GM23338 (cell line): Measurements from ENCODE around the gene USP15. TPM values are rescaled to one million over a fixed set of nuclear protein-coding genes. Genes with fewer than 3 reads are reported as not detected.

Experiments used
- ATAC-seq: fragments of 200-7000 bp; cut with Tn5 transposase; 3 replicates; pipeline ENCODE4 v1.9.1; 2020
- DNase-seq: peaks from one replicate; pipeline ENCODE4 v3.0.0-alpha.2; 2015; ENCODE audit warnings: low spot score
- H2AFZ ChIP-seq: fragments of 200-600 bp; sonication (generic); 2 replicates; pipeline ENCODE4 v1.8.0; 2016; ENCODE audit warnings: antibody characterized with exemption, mild to moderate bottlenecking, moderate library complexity
- H3F3A ChIP-seq: fragments of 200-600 bp; sonication (generic); replicated peaks from 2 replicates; pipeline ENCODE4 v1.8.0; 2017; ENCODE audit warnings: antibody characterized with exemption, mixed run types, low read depth
- H3K27ac ChIP-seq: fragments of 200-600 bp; sonication (generic); 2 replicates; pipeline ENCODE4 v1.6.1; 2016; ENCODE audit warnings: low read depth
- H3K27me3 ChIP-seq: fragments of 200-600 bp; sonication (generic); 2 replicates; pipeline ENCODE4 v1.8.0; 2016; ENCODE audit warnings: mild to moderate bottlenecking, mixed run types, moderate library complexity; ENCODE audit not compliant: insufficient read depth
- H3K36me3 ChIP-seq: fragments of 200-600 bp; sonication (generic); 2 replicates; pipeline ENCODE4 v1.8.0; 2016; ENCODE audit warnings: mild to moderate bottlenecking; ENCODE audit not compliant: insufficient read depth
- H3K4me1 ChIP-seq: fragments of 200-600 bp; sonication (generic); 2 replicates; pipeline ENCODE4 v1.8.0; 2016; ENCODE audit warnings: mild to moderate bottlenecking, moderate library complexity; ENCODE audit not compliant: insufficient read depth
- H3K4me2 ChIP-seq: fragments of 200-600 bp; sonication (generic); 2 replicates; pipeline ENCODE4 v1.7.1; 2017; ENCODE audit warnings: mixed run types
- H3K4me3 ChIP-seq: fragments of 200-600 bp; sonication (generic); 2 replicates; pipeline ENCODE4 v1.6.1; 2016; ENCODE audit warnings: mixed run types
- H3K79me2 ChIP-seq: fragments of 200-600 bp; sonication (generic); replicated peaks from 2 replicates; pipeline ENCODE4 v1.8.0; 2017; ENCODE audit warnings: mild to moderate bottlenecking; ENCODE audit not compliant: insufficient read depth
- H3K9me2 ChIP-seq: fragments of 200-600 bp; sonication (generic); 2 replicates; pipeline ENCODE4 v1.8.0; 2017; ENCODE audit not compliant: insufficient read depth
- H4K20me1 ChIP-seq: fragments of 200-600 bp; sonication (generic); replicated peaks from 2 replicates; pipeline ENCODE4 v1.8.0; 2017; ENCODE audit warnings: mild to moderate bottlenecking; ENCODE audit not compliant: insufficient read depth
- H3K27ac Mint-ChIP-seq: 2 replicates; pipeline ENCODE4 v1.8.0; 2020; ENCODE audit warnings: inconsistent platforms, mild to moderate bottlenecking, moderate library complexity, mixed read lengths
- H3K27me3 Mint-ChIP-seq: 3 replicates; pipeline ENCODE4 v1.8.0; 2022; ENCODE audit warnings: low read depth, mild to moderate bottlenecking, moderate library complexity, mixed read lengths, inconsistent platforms; ENCODE audit not compliant: insufficient read depth, poor library complexity
- H3K36me3 Mint-ChIP-seq: 3 replicates; pipeline ENCODE4 v1.8.0; 2021; ENCODE audit warnings: low read depth, mild to moderate bottlenecking, inconsistent platforms, moderate library complexity, mixed read lengths
- H3K4me1 Mint-ChIP-seq: 3 replicates; pipeline ENCODE4 v1.8.0; 2020; ENCODE audit warnings: mild to moderate bottlenecking, inconsistent platforms, mixed read lengths
- H3K4me3 Mint-ChIP-seq: 3 replicates; pipeline ENCODE4 v1.8.0; 2021; ENCODE audit warnings: moderate library complexity, mild to moderate bottlenecking, inconsistent platforms, mixed read lengths
- H3K9me3 Mint-ChIP-seq: 3 replicates; pipeline ENCODE4 v1.8.0; 2020; ENCODE audit warnings: moderate library complexity, mild to moderate bottlenecking, inconsistent platforms, mixed read lengths
- ETS1 ChIP-seq: IDR thresholded peaks from 2 replicates; pipeline ENCODE4 v1.6.1; 2016; ENCODE audit warnings: antibody characterized with exemption
- EZH2 ChIP-seq: fragments of 200-600 bp; sonication (generic); IDR thresholded peaks from one replicate; pipeline ENCODE4 v1.8.0; 2017; ENCODE audit warnings: antibody characterized with exemption, mild to moderate bottlenecking, low read depth; ENCODE audit not compliant: unreplicated experiment
- EZH2phosphoT487 ChIP-seq: fragments of 200-600 bp; sonication (generic); IDR thresholded peaks from one replicate; pipeline ENCODE4 v1.8.1; 2018; ENCODE audit warnings: antibody characterized with exemption; ENCODE audit not compliant: unreplicated experiment
- JUNB ChIP-seq: IDR thresholded peaks from one replicate; pipeline ENCODE4 v1.6.1; 2016; ENCODE audit warnings: antibody characterized with exemption; ENCODE audit not compliant: unreplicated experiment
- NANOG ChIP-seq: IDR thresholded peaks from 2 replicates; pipeline ENCODE4 v1.6.1; 2016; ENCODE audit warnings: antibody characterized with exemption, borderline replicate concordance
- POLR2AphosphoS5 ChIP-seq: IDR thresholded peaks from 2 replicates; pipeline ENCODE4 v1.6.1; 2016; ENCODE audit warnings: antibody characterized with exemption, low read depth
- REST ChIP-seq: IDR thresholded peaks from one replicate; pipeline ENCODE4 v1.6.1; 2018; ENCODE audit warnings: antibody characterized with exemption; ENCODE audit not compliant: unreplicated experiment
- STAT1 ChIP-seq: IDR thresholded peaks from one replicate; pipeline ENCODE4 v1.6.1; 2016; ENCODE audit warnings: antibody characterized with exemption; ENCODE audit not compliant: unreplicated experiment
- ZNF114 ChIP-seq: fragments of 250-450 bp; sonication (Bioruptor Pico); IDR thresholded peaks from 2 replicates; pipeline ENCODE4 v1.5.0; 2020; ENCODE audit warnings: mild to moderate bottlenecking, moderate library complexity
- ZNF331 ChIP-seq: fragments of 250-450 bp; sonication (Bioruptor Pico); IDR thresholded peaks from 2 replicates; pipeline ENCODE4 v1.5.0; 2020; ENCODE audit warnings: low read depth, mild to moderate bottlenecking, moderate library complexity
- ZNF462 ChIP-seq: fragments of 250-450 bp; sonication (Bioruptor Pico); IDR thresholded peaks from 2 replicates; pipeline ENCODE4 v1.5.0; 2020; ENCODE audit warnings: mild to moderate bottlenecking, moderate library complexity
- polyA plus RNA-seq: library from polyadenylated mRNA; unstranded; fragments of >200 nt; fragmentation: Nextera tagmentation; extraction: Ambion mirVana; gene quantifications from 2 replicates; pipeline ENCODE4 v1.2.1, GENCODE V29; 2016
- total RNA-seq: library from RNA; depleted of rRNA; stranded (reverse); fragments of >200 nt; shearing (Covaris generic); gene quantifications from 2 replicates; pipeline ENCODE4 v1.2.3, GENCODE V29; 2014

USP15 gene
- total and polyA plus RNA-seq, 2 experiments from 2014 or later, result 29.5 to 60.3 TPM

GRCh38 chr12:62227091-62227490 is 33.1 kb upstream of the USP15 start (continued):
- TF ChIP-seq REST, result no peak

GRCh38 chr12:62230652-62231051 is 29.6 kb upstream of the USP15 start:
- H3K27me3 Mint-ChIP-seq, result peaks cover 2% of the 10 kb centered on the region
- Histone ChIP-seq H3K4me3 (no peak overlapping the region), H3K27ac (no peak overlapping the region), H4K20me1 (no peaks in the 10 kb centered on the region), H3K9me2 (no peaks in the 10 kb centered on the region), H2AFZ (no peak overlapping the region), H3K4me2 (no peak overlapping the region), H3K36me3 (no peaks in the 10 kb centered on the region), H3K27me3 (no peaks in the 10 kb centered on the region), H3K79me2 (no peaks in the 10 kb centered on the region), H3K4me1 (no peaks in the 10 kb centered on the region), H3F3A (no peaks in the 10 kb centered on the region)
- no peaks in the 10 kb centered on the region for H3K4me1 Mint-ChIP-seq
- H3K4me3 Mint-ChIP-seq, result no peak overlapping the region
- H3K36me3 Mint-ChIP-seq, result no peaks in the 10 kb centered on the region
- no peak for DNase-seq
- no peak overlapping the region for H3K27ac Mint-ChIP-seq
- H3K9me3 Mint-ChIP-seq, result no peaks in the 10 kb centered on the region
- ATAC-seq, result no peak
- TF ChIP-seq NANOG (no peak), STAT1 (no peak), ETS1 (no peak), JUNB (no peak), EZH2phosphoT487 (no peak), ZNF331 (CRISPR knock-in tag) (no peak), ZNF114 (CRISPR knock-in tag) (no peak), POLR2AphosphoS5 (no peak), ZNF462 (CRISPR knock-in tag) (no peak), REST (no peak), EZH2 (no peak)
